Neutrophil (primary cell): ENCODE measurements around the gene OR9K2.
"Not testable (repeated sequence)": the region's sequence is repeated elsewhere in the genome, so short reads cannot be mapped to it uniquely, and the experiment has no call there.

Source experiments
- H3K27ac ChIP-seq: fragments of 200-600 bp; sonication (generic); 2 replicates; pipeline ENCODE4 v1.5.1; 2016; ENCODE audit warnings: mild to moderate bottlenecking, moderate library complexity
- H3K27me3 ChIP-seq: fragments of 200-600 bp; sonication (generic); 2 replicates; pipeline ENCODE4 v1.6.0; 2016; ENCODE audit warnings: mild to moderate bottlenecking
- H3K36me3 ChIP-seq: fragments of 200-600 bp; sonication (generic); 2 replicates; pipeline ENCODE4 v1.5.1; 2017
- H3K4me1 ChIP-seq, 2 experiments: fragments of 200-600 bp in 1 of 2; sonication (generic) in 1 of 2; 1 replicate in 1 of 2; 2 replicates in 1 of 2; pipeline versions ENCODE4 v1.5.1 to v1.6.1; 2013 to 2016; ENCODE audit warnings: low read depth in 1 of 2, low read length in 1 of 2, mild to moderate bottlenecking in 1 of 2, moderate library complexity in 1 of 2; ENCODE audit not compliant: control insufficient read depth in 1 of 2, insufficient read depth in 1 of 2
- H3K4me3 ChIP-seq, 2 experiments: fragments of 200-600 bp in 1 of 2; sonication (generic) in 1 of 2; 1 replicate in 1 of 2; 2 replicates in 1 of 2; pipeline ENCODE4 v1.5.1; 2013 to 2016; ENCODE audit warnings: low read depth in 1 of 2, low read length in 1 of 2, mild to moderate bottlenecking in 1 of 2, moderate library complexity in 1 of 2
- H3K9me3 ChIP-seq: fragments of 200-600 bp; sonication (generic); 2 replicates; pipeline ENCODE4 v1.5.1; 2016
- TF ChIP-seq, protein P1 (sequence below): fragments of 200-600 bp; sonication (generic); IDR thresholded peaks from 2 replicates; pipeline ENCODE4 v1.5.1; 2016; ENCODE audit warnings: antibody characterized with exemption

The OR9K2 gene

DNA sequence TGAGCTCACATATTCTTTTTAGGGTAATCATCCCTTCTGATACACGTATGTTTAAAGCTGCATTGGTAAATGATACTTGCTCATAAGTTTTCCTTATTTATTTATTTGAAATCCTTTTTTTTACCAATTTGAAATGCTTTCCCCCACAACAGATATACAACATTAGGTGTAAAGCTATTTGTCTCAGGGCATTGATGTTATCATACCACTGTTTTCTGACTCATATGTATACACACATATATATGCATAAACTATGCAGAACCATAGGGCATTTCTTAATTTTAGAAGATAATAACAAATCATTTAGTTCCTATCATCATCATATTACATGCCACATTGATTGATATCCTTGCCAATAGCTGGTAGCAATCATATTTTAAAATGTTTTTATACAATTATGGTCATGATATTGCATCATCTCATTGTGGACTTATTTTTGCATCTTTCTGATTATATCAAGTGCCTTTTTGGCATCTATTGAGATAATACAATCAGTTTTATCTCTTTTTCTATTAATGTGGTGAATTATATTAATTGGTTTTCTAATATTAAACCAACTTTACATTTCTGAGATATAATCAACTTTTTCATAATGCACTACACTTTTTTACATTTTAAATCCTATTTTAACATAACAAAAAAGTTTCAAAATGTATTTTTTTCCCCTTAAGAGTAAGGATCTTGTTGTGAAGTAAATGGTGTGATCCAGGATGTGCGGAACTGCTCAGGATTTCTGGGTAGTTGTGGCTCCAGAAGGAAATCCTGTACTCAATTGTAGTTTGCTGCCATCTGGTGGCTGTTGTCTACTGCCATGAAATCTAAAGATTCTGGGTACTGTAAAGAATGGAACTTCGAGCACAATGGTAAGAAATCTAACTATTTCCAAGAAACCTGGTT is 16.7 kb downstream of the OR9K2 start:
- Histone ChIP-seq H3K27ac (no peak overlapping the region), H3K4me3 (no peak overlapping the region), H3K27me3 (no peaks in the 10 kb centered on the region), H3K36me3 (no peaks in the 10 kb centered on the region), H3K9me3 (no peaks in the 10 kb centered on the region), H3K4me1 (no peaks in the 10 kb centered on the region)
- TF ChIP-seq, protein P1, sequence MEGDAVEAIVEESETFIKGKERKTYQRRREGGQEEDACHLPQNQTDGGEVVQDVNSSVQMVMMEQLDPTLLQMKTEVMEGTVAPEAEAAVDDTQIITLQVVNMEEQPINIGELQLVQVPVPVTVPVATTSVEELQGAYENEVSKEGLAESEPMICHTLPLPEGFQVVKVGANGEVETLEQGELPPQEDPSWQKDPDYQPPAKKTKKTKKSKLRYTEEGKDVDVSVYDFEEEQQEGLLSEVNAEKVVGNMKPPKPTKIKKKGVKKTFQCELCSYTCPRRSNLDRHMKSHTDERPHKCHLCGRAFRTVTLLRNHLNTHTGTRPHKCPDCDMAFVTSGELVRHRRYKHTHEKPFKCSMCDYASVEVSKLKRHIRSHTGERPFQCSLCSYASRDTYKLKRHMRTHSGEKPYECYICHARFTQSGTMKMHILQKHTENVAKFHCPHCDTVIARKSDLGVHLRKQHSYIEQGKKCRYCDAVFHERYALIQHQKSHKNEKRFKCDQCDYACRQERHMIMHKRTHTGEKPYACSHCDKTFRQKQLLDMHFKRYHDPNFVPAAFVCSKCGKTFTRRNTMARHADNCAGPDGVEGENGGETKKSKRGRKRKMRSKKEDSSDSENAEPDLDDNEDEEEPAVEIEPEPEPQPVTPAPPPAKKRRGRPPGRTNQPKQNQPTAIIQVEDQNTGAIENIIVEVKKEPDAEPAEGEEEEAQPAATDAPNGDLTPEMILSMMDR = no peak

DNA sequence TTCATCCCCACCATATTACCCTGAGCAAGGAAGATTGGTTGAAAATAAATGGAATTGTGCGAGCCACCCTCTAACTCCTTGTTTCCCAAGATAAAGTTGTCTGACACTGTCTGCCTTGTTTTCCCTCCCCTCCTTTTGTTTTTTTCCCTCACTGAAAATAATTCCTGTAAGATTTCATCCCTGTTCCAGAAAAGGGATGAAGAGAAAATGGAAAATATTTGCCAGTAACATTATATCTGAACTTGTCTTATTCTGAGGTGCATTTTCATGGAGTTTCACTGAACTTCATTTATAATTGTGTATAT is 17.3 kb downstream of the OR9K2 start:
- Histone ChIP-seq H3K4me1 (no peaks in the 10 kb centered on the region), H3K27me3 (peaks cover 5% of the 10 kb centered on the region), H3K36me3 (no peaks in the 10 kb centered on the region), H3K27ac (no peak overlapping the region), H3K9me3 (no peaks in the 10 kb centered on the region), H3K4me3 (no peak overlapping the region)
- TF ChIP-seq, protein P1 = no peak

DNA sequence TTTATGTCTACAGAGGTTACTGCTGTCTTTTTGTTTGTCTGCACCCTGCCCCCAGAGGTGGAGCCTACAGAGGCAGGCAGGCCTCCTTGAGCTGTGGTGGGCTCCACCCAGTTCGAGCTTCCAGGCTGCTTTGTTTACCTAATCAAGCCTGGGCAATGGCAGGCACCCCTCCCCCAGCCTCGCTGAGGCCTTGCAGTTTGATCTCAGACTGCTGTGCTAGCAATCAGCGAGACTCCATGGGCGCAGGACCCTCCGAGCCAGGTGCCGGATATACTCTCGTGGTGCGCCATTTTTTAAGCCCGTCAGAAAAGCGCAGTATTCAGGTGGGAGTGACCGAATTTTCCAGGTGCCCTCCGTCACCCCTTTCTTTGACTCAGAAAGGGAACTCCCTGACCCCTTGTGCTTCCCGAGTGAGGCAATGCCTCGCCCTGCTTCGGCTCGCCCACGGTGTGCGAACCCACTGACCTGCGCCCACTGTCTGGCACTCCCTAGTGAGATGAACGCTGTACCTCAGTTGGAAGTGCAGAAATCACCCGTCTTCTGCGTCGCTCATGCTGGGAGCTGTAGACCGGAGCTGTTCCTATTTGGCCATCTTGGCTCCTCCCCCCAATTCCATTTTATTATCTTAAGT is 40.9 kb downstream of the OR9K2 start:
- not testable (repeated sequence) for H3K9me3 ChIP-seq, H3K4me1 ChIP-seq, H3K4me3 ChIP-seq, H3K27ac ChIP-seq, H3K36me3 ChIP-seq, H3K27me3 ChIP-seq

DNA sequence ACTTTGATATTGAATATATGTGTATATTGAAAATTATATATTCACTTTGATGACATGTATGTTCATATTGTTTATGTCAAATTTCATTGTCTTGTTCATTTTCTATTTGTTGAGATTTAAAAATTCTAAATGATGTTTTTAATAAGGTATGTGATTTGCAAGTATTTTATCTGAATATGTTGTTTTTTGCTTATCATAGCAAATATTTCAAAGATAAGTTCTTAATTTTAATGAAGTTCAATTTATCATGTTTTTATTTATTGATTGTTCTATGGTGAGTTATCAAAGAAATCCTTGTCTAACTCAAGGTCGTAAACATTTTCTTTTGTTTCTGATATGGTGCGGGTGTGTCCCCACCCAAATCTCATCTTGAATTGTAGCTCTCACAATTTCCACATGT is 45.2 kb downstream of the OR9K2 start:
- Histone ChIP-seq H3K36me3 (no peaks in the 10 kb centered on the region), H3K9me3 (no peaks in the 10 kb centered on the region)
- TF ChIP-seq, protein P1 = no peak

DNA sequence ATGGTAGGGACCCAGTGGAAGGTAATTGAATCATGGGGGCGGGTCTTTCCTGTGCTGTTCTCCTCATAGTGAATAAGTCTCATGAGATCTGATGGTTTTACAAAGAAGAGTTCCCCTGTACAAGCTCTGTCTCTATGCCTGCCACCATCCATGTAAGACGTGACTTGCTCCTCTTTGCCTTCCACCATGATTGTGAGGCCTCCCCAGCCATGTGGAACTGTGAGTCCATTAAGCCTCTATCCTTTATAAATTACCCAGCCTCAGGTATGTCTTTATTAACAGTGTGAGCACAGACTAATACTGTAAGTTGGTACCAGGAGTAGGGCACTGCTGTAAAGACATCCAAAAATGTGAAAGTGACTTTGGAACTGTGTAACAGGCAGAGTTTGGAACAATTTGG is 45.6 kb downstream of the OR9K2 start:
- H3K27ac ChIP-seq, H3K36me3 ChIP-seq, H3K4me1 ChIP-seq, H3K4me3 ChIP-seq, H3K9me3 ChIP-seq, H3K27me3 ChIP-seq: not testable (repeated sequence)

More for the DNA sequence above, 45.2 kb downstream of the OR9K2 start:
- Histone ChIP-seq H3K27ac (no peak overlapping the region), H3K27me3 (peaks cover 7% of the 10 kb centered on the region), H3K4me1 (no peaks in the 10 kb centered on the region), H3K4me3 (no peak overlapping the region)

DNA sequence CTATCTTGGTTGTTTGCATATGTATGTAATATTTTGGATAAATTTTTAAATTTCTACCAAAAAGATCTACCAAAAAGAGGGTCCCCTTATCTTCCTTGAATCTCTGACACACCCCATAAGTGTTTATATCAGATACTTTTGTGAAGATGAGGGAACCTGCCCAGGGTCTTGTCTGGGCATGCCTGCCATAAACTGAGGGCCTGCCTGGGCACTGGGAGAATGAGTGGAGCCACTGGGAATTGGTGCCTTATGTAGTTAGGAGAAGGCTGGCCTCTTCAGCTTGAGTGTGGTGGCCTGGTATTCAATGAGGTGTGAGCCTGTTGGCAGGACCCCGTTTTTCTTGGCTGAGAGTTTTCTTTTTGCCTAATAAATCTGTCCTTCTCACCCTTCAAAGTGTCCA is 46.5 kb downstream of the OR9K2 start:
- no peaks in the 10 kb centered on the region for H3K4me1 ChIP-seq
- H3K4me3 ChIP-seq = no peak overlapping the region
- H3K9me3 ChIP-seq = no peaks in the 10 kb centered on the region
- H3K27ac ChIP-seq = no peak overlapping the region
- TF ChIP-seq, protein P1 = no peak
- no peaks in the 10 kb centered on the region for H3K36me3 ChIP-seq
- H3K27me3 ChIP-seq = peaks cover 14% of the 10 kb centered on the region
